HG02571 (cell line): ENCODE data around the gene PPIL6.
A peak's percentile ranks its signal among the peaks of the same experiment; 100 is the strongest.

Source experiments
- ATAC-seq: cut with Tn5 transposase; IDR thresholded peaks from one replicate; pipeline ENCODE4 v1.9.1; 2021; ENCODE audit warnings: mild to moderate bottlenecking, moderate library complexity; ENCODE audit not compliant: unreplicated experiment

PPIL6 gene

DNA sequence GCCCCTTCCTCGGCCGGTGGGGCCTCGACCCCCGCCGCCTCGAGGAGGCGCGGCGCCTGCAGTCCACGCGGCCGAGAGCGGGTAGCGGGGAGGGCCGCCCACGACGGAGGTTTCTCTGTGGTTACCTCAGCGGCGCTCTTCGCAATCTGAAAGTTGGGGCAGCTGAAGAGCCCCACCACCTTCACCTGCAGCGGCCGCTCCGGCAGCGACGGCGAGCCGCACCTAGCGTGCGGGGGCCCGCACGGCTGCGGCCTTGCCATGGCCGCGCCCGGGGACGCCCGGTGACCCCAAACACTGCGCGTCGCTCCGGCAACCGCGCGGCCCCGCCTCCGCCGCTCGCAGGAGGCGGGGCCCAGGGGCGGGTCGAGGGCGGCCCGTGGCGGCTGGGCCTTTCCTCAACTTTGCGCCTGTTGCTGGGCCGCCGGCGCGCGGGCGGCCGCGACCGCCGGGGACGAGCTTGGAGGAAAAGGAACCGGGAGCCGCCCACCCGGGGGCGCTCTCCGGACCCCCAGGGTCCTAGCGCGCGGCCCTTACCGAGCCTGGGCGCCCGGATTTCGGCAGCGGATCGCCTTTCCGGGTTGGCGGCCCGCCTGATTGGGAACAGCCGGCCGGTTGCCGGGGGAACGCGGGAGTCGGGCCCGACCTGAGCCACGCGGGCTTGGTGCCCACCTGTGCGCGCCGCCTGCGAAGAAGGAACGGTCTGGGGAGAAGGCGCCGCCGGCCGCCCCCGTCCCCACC is at the start of gene PPIL6, which contains the start of gene SMPD2:
TSS of gene PPIL6 (minus strand) at position 298 of the 738 bp plus-strand sequence. CDS start at position 260, 38 bp downstream.
TSS of gene SMPD2 (plus strand) at position 394 of the 738 bp plus-strand sequence. CDS start 398 bp downstream, outside the sequence.
- peak; percentile 89 for ATAC-seq

GRCh38 chr6:109488001-109488400 is 47.6 kb upstream of the PPIL6 start:
- ATAC-seq: no peak

DNA sequence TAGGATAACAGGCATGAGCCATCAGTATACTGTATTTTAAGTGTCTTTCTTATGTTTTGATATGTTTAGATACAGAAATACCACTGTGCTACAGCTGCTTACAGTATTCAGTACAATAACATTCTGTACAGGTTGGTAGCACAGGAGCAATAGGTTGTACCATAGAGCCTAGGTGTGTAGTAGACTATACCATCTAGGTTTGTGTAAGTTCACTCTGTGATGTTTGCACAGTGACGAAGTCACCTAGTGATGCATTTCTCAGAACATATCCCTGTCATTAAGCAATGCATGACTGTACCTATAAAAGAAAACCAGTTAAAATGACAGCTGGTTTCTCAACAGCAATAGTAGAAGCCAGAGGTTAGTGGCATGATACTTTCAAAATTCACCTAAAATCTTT is 45.6 kb upstream of the PPIL6 start:
- ATAC-seq: no peak

DNA sequence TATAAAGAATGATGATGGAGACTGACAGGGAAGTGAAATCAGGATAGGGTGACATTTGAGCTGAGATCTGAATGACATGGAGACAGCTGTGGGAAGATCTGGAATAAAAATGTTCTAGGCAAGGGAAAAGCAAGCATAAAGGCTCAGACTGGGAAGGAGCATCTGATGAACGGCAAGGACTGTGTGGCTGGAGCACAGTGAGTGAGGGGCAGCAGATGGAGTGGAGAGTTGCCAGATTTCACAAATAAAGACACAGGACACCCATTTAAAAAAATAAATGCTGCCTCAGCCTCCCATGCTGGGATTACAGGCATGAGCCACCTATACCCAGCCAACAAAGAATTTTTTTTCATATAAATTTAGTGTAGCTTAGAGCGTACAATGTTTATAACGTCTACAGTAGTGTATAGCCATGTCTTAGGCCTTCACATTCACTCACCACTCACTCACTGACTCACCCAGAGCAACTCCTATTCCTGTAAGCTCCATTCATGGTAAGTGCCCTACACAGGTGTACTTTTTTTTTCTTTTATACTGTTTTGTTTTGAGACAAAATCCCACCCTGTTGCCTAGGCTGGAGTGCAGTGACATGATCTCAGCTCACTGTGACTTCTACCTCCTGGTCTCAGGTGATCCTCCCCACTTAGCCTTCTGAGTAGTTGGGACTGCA is 45.0 kb upstream of the PPIL6 start:
- ATAC-seq: no peak

GRCh38 chr6:109484122-109484521 is 43.7 kb upstream of the PPIL6 start:
- no peak for ATAC-seq

DNA sequence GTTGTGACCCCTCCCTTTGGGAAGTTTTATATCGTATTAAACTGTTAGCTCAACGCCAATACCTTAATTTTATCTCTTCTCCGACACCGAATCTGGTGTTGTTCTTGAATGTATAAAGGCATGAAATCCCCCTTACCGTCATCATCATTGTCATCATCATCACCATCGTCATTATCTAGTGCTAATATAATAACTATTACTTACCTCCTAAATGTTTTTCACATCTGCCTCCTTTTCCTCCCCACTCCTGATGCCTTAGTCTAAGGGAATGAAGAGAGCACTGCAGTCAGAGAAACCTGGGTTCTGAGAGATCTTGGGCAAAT is 43.3 kb upstream of the PPIL6 start:
- ATAC-seq: no peak

DNA sequence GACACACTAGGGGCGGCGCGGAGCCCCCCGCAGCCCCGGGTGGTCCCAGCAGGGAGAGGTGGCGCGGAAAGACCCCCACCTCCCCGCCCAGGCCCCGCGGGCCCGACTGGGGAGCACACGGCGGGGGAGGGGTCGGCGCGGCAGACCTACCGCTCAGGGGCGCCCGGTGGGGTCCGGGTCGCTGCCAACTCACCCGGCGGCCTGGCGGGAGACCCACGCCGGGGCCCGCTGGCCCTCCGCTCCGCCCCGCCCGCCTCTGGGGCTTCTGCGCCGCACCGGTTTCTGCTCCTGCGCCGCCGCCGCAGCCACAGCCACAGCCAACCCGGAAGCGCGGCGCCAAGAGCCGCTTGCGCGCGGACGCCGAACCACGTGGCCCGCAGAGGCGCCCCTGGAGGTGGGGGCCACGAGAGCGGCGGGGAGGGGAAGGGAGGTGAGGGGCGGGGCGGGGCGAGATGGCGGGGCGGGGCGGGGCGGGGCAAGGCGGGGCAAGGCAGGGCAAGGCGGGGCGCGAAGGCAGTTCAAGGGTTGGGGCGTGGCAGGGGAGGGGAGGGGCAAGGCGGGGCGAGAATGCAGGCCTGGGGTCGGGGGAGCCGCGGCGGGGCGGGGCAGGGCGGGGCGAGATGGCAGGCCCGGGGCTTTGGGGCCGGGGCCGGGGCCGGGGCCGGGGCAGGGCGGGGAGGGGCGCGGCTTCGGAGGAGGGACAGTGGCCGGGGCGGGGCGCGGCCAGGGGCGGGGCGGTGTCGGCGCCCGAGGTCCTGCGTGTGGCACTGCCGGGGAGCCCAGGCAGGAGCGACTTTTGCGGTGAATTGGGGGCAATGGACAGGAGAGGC is 42.7 kb upstream of the PPIL6 start, which contains the start of gene ZBTB24:
TSS of gene ZBTB24 (minus strand) at position 315 of the 830 bp plus-strand sequence. CDS start 1,193 bp downstream, outside the sequence.
- peak; percentile 92 for ATAC-seq

DNA sequence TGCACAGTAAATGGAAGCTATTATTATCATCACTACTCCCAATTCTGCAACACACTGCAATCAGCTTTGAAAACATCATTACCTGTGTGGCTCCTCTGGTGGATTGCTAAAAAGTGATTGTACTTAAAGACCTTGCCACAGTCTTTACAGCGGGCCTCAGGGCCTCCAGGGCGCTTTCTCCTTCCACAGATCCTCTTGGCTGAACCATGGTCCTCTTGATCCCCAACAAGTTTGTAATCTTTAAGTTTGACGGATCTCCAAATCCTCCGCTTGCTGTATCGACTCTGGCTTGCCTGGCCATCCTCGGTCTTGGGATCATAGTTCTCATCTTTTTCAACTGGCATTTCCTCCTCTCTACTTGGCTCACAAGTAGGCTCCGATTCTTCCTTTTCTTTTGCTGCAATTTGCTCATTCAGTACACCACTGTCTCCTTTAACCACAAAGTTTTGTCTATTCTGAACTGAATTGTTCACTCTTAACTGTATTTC is 40.6 kb upstream of the PPIL6 start:
- no peak for ATAC-seq

DNA sequence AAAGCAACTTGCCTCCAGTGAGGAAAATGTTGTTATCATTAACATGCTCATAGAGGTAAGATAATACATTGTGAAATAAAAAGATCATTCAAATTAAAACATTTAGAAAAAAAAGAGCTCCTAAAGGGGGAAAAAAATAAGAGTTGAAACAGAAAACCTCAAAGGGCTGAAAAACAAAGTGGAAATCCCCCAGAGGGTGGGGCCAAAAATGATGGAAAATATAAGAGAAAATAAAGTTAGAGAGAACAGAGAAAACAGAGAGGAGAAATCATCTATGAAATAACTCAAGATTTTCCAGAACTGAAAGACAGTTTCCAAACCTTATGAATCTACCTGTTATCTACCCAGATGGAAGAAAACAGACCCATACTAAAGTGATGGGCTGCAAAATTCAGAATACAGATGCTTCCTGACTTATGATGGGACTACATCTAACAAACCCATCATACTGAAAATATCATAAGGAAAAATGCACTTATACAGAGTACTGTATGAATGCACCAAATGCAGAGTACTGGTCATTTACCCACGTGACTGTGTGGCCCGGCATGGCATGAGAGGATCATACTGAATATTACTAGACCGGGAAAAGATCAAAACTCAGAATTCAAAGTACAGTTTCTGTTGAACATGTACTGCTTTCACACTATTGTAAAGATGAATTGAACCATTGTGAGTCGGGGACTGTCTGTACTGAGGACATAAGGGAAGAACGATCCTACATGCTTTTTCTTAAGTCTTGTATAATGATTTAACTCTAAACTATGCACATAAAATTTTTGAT is 38.6 kb upstream of the PPIL6 start:
- no peak for ATAC-seq

DNA sequence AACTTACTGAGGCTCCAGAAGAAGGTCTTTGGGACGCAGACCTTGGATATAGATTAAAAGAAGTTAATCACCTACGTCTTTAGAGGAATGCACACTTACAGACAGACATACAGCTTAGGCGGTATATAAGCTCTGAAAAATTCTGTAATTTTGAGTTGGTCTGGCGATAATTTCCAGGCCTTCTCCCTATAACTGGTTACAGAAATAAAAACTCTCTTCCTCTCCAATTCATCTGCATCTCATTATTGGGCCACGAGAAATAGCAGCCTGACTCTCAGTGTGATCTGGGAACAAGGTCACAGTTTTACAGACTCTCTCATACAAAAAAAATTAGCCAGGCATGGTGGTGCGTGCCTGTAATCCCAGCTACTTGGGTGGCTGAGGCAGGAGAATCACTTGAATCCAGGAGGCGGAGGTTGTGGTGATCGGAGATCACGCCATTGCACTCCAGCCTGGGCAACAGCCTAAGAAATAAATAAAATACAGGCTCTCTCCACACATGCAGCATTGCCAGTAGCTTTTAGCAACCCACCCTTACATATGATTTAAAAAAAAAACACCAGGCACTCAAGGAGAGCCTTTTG is 37.9 kb upstream of the PPIL6 start:
- ATAC-seq: no peak

DNA sequence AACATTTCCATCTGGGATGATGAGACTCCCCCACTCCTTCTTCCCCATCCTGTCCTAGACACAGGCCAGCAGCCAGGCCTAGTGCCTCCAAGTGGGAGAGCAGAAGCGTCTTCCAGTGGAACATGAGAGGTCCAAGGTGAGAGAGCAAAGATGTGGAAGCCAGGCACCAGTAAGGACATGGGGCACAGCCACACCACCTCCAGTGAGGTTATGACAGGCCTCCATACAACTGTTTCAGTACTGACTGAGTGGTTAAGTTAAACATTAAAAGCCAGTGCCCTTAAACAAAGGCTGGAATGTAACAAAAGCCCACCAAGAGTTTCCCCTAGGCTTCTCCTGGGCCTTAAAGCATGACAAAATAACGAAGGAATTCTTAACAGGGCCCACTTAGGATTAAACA is 37.3 kb upstream of the PPIL6 start:
- no peak for ATAC-seq

GRCh38 chr6:109477184-109477583 is 36.8 kb upstream of the PPIL6 start:
- ATAC-seq: no peak

GRCh38 chr6:109475625-109476024 is 35.2 kb upstream of the PPIL6 start:
- no peak for ATAC-seq

DNA sequence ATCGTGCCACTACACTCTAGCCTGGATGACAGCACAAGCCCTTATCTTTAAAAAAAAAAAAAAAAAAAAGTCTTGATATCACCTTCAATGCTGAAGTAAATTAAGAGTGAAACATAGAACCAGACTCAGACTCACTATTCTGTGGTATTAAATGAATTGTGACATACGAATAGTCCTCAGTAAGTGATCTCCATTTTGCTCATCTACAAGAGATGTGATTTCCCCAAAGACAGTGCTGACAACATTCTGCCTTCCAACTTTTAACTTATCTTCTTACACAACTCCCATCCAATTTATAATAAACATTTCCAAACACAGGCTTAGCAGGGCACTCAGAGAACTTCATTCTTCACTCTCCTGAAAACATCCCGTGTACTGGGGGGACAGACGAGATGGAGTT is 34.6 kb upstream of the PPIL6 start:
- no peak for ATAC-seq

DNA sequence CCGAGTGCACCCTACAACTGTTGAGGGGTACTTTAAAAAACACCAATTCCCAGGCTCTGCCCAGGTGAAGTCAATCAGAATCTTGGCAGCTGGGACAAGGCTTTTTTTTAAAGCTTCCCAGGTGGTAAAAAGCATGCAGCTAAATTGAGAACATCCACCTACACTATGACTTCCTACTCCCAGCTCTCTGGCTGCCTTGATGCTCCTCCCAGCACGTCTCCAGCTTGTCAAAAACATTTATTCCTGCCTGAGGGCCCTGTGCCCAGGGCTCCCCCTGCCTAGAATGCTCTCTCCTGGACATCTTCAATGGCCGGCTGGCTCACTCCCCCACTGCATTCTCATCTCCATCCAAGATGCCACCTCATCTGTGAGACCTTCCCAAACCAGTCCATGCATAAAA is 32.7 kb upstream of the PPIL6 start:
- ATAC-seq: no peak

DNA sequence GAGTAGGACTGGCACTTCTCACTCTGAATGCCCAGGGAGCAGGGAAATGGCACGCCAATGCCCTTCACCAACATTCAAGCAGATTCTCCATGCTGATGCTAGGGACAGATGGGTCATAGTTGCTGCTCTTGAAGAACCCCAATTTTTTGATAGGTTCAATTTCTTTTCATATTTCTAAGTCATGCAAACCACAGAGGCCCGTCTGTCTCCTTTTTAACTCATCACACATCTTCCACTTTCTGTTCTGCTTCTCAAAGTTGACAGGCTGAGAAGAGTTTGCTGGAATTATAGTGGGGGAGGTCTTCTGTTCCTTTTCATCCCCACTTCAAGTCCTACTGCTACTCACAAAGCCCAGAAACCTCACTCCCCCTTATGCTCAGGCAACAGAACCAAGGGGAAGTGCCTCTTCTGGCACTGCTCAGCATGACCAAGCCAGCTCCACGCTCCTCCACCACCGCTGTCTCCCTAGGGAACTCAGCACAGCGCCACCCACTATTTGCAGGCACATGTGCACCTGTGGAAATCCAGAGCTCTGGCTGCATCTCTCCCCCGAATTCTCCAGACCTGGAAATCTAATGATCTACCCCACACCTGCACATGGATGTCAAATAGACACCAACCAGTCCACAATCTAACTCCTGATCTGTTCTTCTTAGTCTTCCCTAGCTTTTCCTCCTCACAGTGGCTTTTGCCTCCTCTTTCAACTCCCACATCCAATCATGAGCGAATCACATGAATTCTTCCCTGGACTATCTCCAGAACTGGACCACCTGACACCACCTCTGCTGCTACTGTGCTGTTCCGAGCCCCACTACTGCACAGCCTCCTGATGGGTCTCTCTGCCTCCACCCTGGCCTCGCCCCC is 31.9 kb upstream of the PPIL6 start:
- ATAC-seq: peak; percentile 65

- ATAC-seq: no peak
These were observed 30.8 kb upstream of the PPIL6 start for GRCh38 chr6:109471105-109471810.

DNA sequence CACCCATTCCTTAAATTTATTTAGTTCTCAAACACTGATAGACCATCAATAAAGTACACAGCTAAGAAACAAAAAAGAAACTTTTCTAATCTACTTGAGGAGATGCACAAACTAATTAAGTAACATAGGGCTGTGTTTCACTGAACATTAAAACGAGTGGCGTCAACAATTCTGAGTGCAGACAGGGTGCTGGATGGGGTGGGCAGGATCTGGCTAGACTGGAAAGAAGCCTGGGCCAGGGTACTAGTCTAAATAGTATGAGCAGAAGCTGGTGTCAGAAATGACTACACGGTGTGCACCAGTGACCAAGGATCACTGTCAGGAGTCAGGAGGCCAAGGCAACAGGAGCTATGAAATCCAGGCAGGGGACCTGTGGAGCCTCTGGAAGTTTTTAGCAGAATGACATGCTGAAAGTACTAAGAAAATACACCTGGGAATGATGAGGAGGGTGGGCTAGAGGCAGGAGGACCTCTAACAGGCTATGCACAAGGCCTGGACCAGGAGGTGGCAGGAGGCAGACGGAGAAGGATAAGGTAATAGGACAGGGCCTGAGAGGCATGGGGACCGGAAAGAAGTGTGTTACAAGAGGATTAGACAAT is 29.3 kb upstream of the PPIL6 start:
- no peak for ATAC-seq
